Psoas muscle (tissue), 8 donors: ENCODE measurements around the gene ZNF831. TPM values are rescaled to one million over a fixed set of nuclear protein-coding genes. Genes with fewer than 3 reads are reported as not detected.

Experiments
- ATAC-seq, 4 donors: fragments of 200-7000 bp; cut with Tn5 transposase; one replicate each; pipeline ENCODE4 v1.9.1; 2020; ENCODE audit warnings: moderate library complexity in 3 of 4, mild to moderate bottlenecking in 2 of 4
- DNase-seq, 2 donors: peaks; one replicate each; pipeline ENCODE4 v3.0.0-alpha.2; 2020
- H3K27ac ChIP-seq: fragments of 200-600 bp; one replicate; pipeline ENCODE4 v1.8.0; 2022
- H3K27me3 ChIP-seq, 3 donors: fragments of 200-600 bp in 1 of 3; one replicate each; pipeline versions ENCODE4 v1.6.1 to v1.8.0; 2013 to 2022; ENCODE audit warnings: low read length in 2 of 3, mild to moderate bottlenecking in 2 of 3, moderate library complexity in 1 of 3; ENCODE audit not compliant: insufficient read depth in 3 of 3
- H3K36me3 ChIP-seq, 2 donors: fragments of 200-600 bp in 1 of 2; one replicate each; pipeline versions ENCODE4 v1.6.1 to v1.8.0; 2013 to 2022; ENCODE audit warnings: low read depth in 1 of 2, mild to moderate bottlenecking in 1 of 2, moderate library complexity in 1 of 2; ENCODE audit not compliant: insufficient read depth in 1 of 2
- H3K4me1 ChIP-seq: fragments of 200-600 bp; one replicate; pipeline ENCODE4 v1.8.0; 2022
- H3K4me3 ChIP-seq: fragments of 200-600 bp; one replicate; pipeline ENCODE4 v1.8.0; 2022; ENCODE audit warnings: mild to moderate bottlenecking
- H3K9me3 ChIP-seq: fragments of 200-600 bp; one replicate; pipeline ENCODE4 v1.8.0; 2022
- WGBS, 3 donors: extraction: QIAGEN DNeasy Blood & Tissue Kit; methylation state at CpG; one replicate each; pipeline versions ENCODE4 v1.1.6 to v1.1.7; 2013; 5-methylcytosine and 5-hydroxymethylcytosine counted together
- intact Hi-C, 2 donors: fragments of 100-400 bp; cut with DNase I; formaldehyde crosslinking; loops; one replicate each; pipeline versions ENCODE4 v1.11.0 to v1.14.2; 2022
- polyA plus RNA-seq, 3 donors: library from polyadenylated mRNA; stranded (reverse); fragments of 200-250 nt; gene quantifications; one replicate each; pipeline ENCODE4 v1.2.3, GENCODE V29; 2013
- total RNA-seq, 4 donors: library from RNA; stranded (reverse); fragmentation: NEBNext Ultra II Directional in 2 of 4; extraction: Animal tissue kit (Norgen Biotek cat#: 25700) in 2 of 4; gene quantifications; one replicate each; pipeline versions ENCODE4 v1.2.1 to v1.2.4, GENCODE V29; 2021 to 2023
- TF ChIP-seq, protein P1 (sequence below): fragments of 200-600 bp; IDR thresholded peaks from one replicate; pipeline ENCODE4 v1.8.0; 2022; ENCODE audit warnings: antibody characterized with exemption
- donor health status: healthy with polysubstance abuse.
- donor health status: DM: no; HTN: no; CAD: no; lungs with moderate emphysema.
- donor health status: Bipolar disorder and iron deficiency.
- donor health status: healthy.
- donor health status: DM: yes; HTN: yes; CAD: no.
- donor health status: DM: no; HTN: no; CAD: no.
- donor health status: DM: no; HTN: no; CAD: no.
- donor health status: DM: yes; HTN: yes; CAD: no.

ZNF831 gene
- total and polyA plus RNA-seq, 7 donors = 0.01 to 0.08 (median 0.03) TPM; not detected in 1

DNA sequence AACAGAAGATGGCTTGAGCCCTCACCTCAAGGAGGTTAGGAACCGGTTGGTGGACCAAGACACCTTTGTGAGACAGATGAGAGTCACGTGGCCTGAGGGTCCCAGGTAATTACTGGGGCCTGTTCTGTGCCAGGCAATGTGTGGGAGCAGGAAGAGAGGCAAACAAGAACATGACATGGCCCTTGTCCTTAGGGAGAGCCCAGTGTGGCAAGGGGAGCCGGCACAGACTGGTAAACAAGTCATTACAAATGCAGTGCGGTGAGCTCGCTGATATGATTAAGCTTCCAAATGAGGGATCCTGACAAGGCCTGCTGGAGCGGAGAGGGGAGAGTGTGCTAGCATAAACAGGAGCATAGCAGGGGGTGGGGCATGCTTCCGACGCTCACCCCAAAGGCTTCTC, 55.6 kb downstream of the ZNF831 start:
- Histone ChIP-seq H3K27ac (no peak overlapping the region), H3K4me1 (peaks cover 12% of the 10 kb centered on the region), H3K27me3 (peaks cover 0 to 19% (median 3%) of the 10 kb centered on the region in 3 donors), H3K9me3 (no peaks in the 10 kb centered on the region), H3K36me3 (no peaks in the 10 kb centered on the region), H3K4me3 (no peak overlapping the region)
- DNase-seq (no peak), ATAC-seq (no peak)
- intact Hi-C loops = no loop called here
- TF ChIP-seq, protein P1, sequence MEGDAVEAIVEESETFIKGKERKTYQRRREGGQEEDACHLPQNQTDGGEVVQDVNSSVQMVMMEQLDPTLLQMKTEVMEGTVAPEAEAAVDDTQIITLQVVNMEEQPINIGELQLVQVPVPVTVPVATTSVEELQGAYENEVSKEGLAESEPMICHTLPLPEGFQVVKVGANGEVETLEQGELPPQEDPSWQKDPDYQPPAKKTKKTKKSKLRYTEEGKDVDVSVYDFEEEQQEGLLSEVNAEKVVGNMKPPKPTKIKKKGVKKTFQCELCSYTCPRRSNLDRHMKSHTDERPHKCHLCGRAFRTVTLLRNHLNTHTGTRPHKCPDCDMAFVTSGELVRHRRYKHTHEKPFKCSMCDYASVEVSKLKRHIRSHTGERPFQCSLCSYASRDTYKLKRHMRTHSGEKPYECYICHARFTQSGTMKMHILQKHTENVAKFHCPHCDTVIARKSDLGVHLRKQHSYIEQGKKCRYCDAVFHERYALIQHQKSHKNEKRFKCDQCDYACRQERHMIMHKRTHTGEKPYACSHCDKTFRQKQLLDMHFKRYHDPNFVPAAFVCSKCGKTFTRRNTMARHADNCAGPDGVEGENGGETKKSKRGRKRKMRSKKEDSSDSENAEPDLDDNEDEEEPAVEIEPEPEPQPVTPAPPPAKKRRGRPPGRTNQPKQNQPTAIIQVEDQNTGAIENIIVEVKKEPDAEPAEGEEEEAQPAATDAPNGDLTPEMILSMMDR = no peak
- WGBS, 3 donors = 86 to 91% (median 87%) methylated on average over 8 of the region's 8 CpGs

DNA sequence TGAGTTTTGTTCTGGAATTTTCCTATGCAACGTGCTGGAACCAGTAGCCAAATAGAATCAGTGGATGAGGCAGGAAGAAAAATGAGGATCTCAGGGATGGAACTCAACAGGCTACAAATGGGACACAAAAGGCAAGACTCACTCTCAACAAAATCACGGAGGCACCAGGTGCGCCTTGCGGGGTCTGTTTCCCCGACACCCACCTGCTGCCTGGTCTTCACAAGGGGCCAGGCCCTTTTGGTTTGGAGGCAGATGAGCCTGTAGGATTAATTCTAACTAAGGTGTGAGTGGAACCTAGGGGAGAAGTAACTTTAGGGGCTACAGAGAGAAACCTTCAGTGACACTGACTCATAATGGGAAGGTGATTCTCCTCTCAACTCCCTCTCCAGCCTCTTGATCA, 56.5 kb downstream of the ZNF831 start:
- no peak for ATAC-seq
- intact Hi-C loops = loop anchor here (5.0 to 10.0 kb wide), 2 partner anchors 133 to 275 kb away; no protein-coding TSS in a partner anchor
- Histone ChIP-seq H3K4me3 (no peak overlapping the region), H3K27ac (no peak overlapping the region), H3K9me3 (no peaks in the 10 kb centered on the region), H3K27me3 (peaks cover 0 to 28% (median 3%) of the 10 kb centered on the region in 3 donors), H3K4me1 (peaks cover 12% of the 10 kb centered on the region), H3K36me3 (no peaks in the 10 kb centered on the region)
- TF ChIP-seq, protein P1 = no peak
- WGBS, 3 donors = 94 to 99% (median 97%) methylated on average over 5 of the region's 5 CpGs
- DNase-seq = no peak

- 45 to 51% (median 47%) methylated on average over 9 of the region's 9 CpGs for WGBS, 3 donors
- peaks cover 12% of the 10 kb centered on the region for H3K4me1 ChIP-seq
- H3K4me3 ChIP-seq = peak overlapping the region; percentile 75
- DNase-seq (no peak), ATAC-seq (no peak)
- no peak overlapping the region for H3K27ac ChIP-seq
- no peaks in the 10 kb centered on the region for H3K36me3 ChIP-seq
- peaks cover 0 to 28% (median 3%) of the 10 kb centered on the region in 3 donors for H3K27me3 ChIP-seq
- intact Hi-C loops = loop anchor here (5.0 to 10.0 kb wide), 2 partner anchors 134 to 274 kb away; no protein-coding TSS in a partner anchor
- TF ChIP-seq, protein P1 = no peak
- no peaks in the 10 kb centered on the region for H3K9me3 ChIP-seq
Observed at GRCh38 chr20:59221049-59221706, 57.6 kb downstream of the ZNF831 start.

DNA sequence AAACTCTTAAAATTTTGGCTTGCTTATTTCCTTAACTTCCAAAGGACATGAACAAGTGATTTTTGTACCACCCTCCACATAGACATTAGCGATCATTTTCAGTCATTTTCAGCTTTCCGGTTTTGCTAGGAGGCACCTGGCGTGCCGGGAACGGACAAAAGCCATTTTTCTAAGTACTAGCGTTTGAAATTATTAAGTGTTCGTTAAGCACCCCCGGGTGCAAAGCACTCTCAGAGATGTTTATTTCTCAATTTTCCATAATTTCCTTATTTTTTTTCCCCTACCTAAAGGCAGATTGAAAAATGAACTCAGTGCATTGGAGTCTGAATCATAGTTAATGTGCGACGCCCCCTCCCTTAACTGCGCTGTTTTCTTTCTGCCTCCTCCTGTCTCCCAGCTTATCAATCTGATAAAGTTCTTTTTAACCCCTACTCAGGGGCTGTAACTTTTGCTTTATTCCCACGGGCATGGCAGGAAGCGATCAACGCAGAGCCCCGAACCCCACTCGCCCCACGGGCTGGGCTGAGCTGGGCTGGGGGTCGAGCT, 58.2 kb downstream of the ZNF831 start:
- DNase-seq = no peak
- ATAC-seq = peak in 1 of 4 donors; percentile 17
- Histone ChIP-seq H3K27ac (no peak overlapping the region), H3K36me3 (no peaks in the 10 kb centered on the region), H3K4me1 (peaks cover 12% of the 10 kb centered on the region), H3K4me3 (peak overlapping the region; percentile 75), H3K9me3 (no peaks in the 10 kb centered on the region), H3K27me3 (peaks cover 0 to 28% (median 3%) of the 10 kb centered on the region in 3 donors)
- 7 to 11% (median 10%) methylated on average over 17 to 18 of the region's 18 CpGs for WGBS, 3 donors
- TF ChIP-seq, protein P1 = no peak
- intact Hi-C loops = loop anchor here (1.0 to 10.0 kb wide), 4 partner anchors 133 to 351 kb away; no protein-coding TSS in a partner anchor
